Stimulated activated CD4-positive, alpha-beta T cell treated with anti-CD3 and anti-CD28 coated beads, Interleukin-4, amount 100 ng/mL, for 24 hours (primary cell): Measurements from ENCODE around the gene NUP188.
"Not testable (repeated sequence)": the region's sequence is repeated elsewhere in the genome, so short reads cannot be mapped to it uniquely, and the experiment has no call there.

Experiments used
- DNase-seq: peaks from one replicate; pipeline ENCODE4 v3.0.0-alpha.2; 2020

The NUP188 gene

DNA sequence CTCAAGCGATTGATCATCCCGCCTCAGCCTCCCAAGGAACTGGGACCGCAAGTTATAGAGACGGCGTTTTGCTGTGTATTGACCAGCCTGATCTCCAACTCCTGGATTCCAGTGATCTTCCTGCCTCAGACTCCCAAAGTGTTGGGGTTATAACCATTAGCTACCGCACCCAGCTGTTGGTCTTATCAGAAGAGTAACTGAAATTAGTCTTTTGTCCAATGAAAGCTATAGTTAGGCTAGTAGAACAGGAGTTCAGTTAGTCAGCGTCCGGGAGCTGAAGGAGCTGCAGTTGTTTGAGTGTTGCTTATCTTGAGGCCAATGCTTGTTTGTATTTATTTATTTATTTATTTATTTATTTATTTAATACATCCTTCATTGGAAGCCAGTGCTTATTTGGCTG is 85.7 kb downstream of the NUP188 start:
- no peak for DNase-seq

DNA sequence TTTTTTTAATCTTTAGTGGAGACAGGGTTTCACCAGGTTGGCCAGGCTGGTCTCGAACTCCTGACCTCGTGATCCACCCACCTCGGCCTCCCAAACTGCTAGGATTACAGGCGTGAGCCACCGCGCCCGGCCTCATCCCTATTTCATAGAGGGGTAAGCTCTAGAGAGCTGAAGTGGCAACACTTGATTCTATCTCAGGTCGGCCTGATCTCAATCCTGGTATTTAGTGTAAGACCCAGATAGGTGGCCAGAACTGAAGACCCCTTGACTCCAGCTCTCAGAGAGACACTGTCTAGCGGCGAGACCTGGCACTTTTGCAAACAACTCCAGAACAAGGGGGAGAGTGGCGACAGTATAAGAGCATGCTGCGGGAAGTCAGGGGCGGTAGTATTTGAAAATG is 88.3 kb downstream of the NUP188 start:
- DNase-seq = not testable (repeated sequence)

DNA sequence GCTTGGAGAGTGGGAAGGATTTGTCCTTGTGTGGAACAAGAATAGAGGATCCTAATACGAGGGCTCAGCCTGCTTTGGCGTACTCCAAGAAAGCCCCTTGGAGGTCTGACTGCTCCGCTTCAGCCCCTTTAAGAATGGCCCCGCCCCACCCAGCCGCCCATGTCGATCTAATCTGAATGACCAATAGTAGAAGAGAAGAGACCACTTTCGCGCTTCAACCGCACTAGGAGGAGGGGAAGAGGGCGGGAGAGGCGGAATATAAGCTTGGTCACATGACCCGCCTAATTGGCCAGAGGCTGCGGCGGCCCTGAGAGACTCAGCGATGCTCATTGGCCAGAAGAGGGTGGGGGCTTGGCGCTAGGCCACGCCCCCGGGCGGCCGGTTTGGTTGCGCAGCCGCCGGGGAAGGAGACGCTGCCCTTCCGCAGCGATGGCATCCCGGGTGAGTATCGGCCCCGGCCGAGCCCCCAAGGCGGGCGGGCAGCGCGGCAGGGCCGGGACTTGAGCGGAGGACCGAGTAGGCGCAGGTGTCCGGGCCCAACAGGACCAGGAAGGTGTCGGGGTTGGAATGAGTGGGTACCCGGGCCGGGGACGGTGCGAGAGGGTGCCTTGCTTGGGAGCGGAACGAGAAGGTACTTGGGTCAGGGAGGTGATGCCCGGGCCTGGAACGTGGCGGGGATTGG is 88.9 kb downstream of the NUP188 start, which contains the start of gene MIGA2:
Gene MIGA2, plus strand, starts transcription at position 386 of the 682 bp plus-strand sequence. CDS start 3,969 bp downstream, outside the sequence.
- peak; percentile 96 for DNase-seq

DNA sequence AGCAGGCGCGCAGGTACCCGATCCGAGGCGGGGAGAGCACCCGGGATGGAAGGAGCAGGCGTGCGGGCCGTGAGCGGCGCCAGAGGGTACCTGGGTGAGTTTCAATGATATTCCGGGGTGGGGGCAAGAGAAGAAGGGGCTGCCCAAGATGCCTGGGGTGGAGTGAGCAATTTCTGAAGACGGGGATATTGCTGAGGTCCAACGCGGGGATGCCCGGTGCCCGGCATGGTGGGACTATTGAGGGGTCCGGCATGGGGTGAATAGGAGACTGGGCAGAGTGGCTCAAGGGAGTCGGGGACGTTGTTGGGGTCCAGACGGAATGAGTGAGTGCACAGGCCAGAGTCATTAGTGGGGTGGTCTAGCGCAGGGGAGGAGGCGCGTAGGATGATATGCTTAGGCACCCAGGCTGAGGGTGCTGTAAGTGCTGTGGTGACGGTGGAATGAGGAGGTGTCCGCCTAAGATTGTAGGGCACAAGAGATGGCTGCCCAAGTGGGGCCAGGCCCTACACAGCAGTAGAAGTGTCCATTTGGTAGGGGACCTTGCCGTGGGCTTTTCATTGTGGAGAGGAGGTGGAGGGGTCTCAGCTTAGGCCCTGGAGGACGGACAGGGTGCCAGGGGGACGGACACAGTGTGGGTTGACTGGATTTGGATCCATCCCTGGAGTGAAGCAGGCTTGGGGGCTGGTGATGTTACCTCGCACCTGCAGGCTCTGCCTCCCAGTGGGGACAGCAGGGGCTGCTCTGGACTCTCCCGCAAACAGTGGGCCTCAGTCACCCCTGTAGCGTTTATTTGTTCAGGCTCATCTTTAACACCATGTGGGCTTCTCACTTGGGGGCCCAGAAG is 89.6 kb downstream of the NUP188 start:
- DNase-seq = no peak

DNA sequence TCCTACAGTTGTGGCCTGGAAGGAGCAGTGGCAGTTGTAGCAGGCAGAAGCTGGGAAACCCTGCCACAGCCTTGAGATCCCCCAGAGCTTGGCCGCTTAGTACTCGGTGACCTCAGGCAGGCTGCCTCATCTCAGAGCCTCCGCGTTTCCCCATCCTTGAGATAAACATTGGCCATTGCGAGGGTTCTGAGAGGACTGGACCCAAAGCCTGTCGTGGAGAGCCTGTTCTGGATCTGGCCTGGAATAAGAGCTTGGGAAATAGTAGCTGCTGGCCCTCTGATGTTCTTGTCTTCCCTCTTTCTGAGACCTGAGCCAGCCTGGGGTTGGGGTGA is 90.2 kb downstream of the NUP188 start:
- DNase-seq = no peak

DNA sequence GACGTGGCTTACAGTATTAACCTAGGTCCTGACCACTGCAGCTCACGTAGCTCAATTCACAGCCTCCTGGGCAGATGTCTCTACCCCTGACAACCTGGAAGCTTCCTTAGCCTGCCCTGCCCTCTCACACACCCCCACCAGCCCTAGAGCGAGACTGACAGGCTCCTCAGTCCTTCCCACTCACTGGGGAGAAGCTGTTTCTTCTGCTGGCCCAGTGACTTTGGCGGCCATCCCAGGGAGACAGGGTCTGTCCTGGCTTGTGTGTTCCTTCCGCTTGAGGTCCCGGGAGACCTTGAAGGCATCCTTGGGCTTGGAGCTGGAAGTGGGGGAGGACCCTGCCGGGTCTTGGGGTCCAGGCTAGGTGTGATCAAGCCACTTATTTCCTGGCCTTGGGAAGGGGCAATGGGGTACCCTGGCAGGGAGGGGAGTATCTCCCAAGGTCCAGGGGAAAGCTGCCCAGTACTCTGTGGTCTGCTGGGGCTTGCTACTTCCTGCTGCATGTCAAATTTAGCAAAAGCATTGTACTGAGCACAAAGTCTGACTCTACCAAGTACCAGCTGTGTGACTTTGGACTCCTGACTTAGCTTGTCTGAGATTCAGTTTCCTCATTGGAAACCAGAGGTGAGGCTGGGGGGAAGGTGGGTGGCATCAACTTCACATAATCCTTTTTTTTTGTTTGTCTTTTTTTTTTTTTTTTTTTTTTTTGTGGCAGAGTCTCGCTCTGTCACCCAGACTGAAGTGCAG is 90.8 kb downstream of the NUP188 start:
- DNase-seq = no peak

DNA sequence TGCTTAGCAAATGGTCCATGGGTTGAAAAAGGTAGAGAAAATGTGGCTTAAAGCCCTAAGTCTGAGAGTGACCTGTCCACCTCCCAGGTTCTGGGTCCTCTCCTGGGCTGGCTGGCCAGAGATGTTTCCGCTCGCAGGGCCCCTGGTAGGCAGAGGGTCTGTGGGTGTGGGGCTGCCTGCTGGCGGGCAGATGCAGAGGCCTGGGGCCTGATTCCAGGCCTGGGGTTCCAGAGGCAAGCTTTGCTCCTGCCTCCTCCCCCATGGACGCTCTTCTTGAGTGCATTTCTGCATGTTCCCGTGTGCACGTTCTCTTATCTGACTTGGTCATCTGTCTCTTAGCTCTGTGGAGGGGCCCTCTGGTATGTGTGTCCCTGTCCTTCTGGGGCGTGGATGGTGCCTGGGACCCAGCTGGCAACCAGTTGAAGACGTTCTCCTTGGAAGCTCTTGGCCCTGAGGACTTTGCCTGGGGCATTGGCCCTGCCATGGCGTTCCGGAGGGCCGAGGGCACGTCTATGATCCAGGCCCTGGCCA is 92.7 kb downstream of the NUP188 start:
- no peak for DNase-seq

DNA sequence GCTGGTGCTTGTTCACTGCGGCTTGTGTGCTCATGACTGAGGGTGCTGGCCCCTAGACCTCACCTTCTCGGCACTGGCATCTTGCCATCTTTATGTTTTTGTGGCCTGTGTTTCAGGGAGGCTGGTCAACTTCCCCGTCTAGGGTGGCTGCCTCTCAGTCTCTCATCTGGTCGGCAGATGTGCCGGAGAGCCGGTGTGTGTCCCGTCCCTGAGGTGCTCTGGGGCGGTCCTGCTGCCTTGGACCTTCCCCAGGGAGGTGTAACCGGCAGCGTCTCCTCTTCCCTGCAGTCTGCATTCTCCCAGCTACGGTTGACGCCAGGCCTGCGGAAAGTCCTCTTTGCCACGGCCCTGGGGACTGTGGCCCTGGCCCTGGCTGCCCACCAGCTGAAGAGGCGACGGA is 94.5 kb downstream of the NUP188 start:
- no peak for DNase-seq

DNA sequence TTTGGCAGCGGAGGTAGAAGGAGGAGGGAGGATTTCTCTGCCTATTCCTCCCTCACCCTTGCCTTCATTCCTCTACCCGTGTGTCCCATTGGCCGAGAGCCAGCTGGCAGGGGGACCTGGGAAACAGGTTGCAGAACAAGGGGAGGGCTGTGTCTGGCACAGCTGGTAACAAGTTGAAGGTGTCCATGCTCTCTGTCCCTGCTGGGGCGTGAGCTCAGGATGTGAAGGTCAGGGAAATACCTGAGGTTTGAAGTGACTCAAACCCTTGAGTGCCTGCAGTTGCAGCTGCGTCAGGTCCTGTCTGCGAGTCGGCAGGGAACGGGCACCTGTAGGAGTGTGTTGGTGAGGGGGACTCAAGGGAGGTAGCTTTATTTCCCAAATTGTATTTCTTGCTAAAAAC is 105.1 kb downstream of the NUP188 start:
- no peak for DNase-seq

DNA sequence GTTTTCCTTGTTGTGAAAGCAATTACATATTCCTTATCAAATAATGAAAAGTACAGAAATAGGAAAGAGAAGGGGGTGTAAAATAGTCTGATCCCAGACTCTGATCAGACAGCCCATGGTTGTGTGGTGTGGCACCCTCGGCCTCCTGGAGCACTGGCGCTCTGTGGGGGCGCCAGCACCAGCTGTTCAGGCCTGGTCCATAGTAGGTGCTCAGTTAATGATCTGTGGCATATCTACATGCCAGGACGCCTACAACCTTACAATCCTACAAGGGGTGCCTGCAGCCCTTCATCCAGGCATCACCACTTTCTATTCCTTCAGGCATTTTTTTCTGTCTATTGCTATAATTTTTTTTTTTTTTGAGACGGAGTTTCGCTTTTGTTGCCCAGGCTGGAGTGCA is 105.5 kb downstream of the NUP188 start:
- no peak for DNase-seq

DNA sequence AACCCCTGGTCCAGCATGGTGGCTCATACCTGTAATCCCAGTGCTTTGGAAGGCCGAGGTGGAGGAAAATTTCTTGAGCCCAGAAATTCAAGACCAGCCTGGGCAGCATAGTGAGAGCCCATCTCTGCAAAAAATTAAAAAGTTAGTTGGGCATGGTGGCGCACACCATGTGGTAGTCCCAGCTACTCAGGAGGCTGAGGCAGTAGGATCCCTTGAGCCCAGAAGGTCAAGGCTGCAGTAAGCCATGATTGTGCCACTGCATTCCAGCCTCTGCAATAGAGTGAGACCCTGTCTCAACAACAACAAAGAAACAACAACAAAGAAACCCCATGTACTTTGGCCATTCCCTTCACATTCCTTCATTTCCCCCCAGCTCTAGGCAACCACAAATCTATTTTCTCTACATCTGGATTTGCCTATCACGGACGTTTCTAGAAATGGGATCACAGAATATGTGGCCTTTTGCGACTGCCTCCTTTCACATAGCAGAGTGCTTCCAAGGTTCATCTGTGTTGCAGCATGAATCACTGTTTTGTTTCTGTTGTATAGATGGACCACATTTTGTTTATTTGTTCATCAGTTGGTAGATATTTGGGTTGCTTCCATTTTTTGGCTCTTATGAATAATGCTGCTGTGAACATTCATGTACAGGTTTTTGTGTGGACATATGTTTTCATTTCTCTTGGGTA is 106.8 kb downstream of the NUP188 start:
- DNase-seq = no peak
